NCI-H128 (cell line): Measurements from ENCODE around the gene CHKB.
"Not testable (repeated sequence)": the region's sequence is repeated elsewhere in the genome, so short reads cannot be mapped to it uniquely, and the experiment has no call there.

ENCODE experiments used
- DNase-seq: peaks from one replicate; lab custom pipeline; 2025; ENCODE audit not compliant: unreplicated experiment; lab: John Stamatoyannopoulos, UW

Gene CHKB

GRCh38 chr22:50550395-50550794 lies 32.3 kb downstream of the CHKB start:
- no peak for DNase-seq

GRCh38 chr22:50548921-50549790 lies 33.5 kb downstream of the CHKB start:
- no peak for DNase-seq

- no peak for DNase-seq
These were observed 34.4 kb downstream of the CHKB start for GRCh38 chr22:50548040-50548920.

GRCh38 chr22:50547263-50547985 lies 35.2 kb downstream of the CHKB start:
- DNase-seq: no peak

- no peak for DNase-seq
These were observed 36.1 kb downstream of the CHKB start for GRCh38 chr22:50546326-50547262.

- DNase-seq: no peak
These were observed 36.9 kb downstream of the CHKB start, which contains the start of gene KLHDC7B for GRCh38 chr22:50545522-50546325. KLHDC7B (plus strand) TSS chr22:50545899; CDS start chr22:50546244, 345 bp downstream.

GRCh38 chr22:50544746-50545253 lies 37.8 kb downstream of the CHKB start:
- no peak for DNase-seq

- DNase-seq: no peak
These were observed 38.4 kb downstream of the CHKB start for GRCh38 chr22:50544078-50544745.

- DNase-seq: no peak
These were observed 40.2 kb downstream of the CHKB start for GRCh38 chr22:50542416-50542927.

- DNase-seq: not testable (repeated sequence)
These were observed 41.0 kb downstream of the CHKB start for GRCh38 chr22:50541667-50542026.

GRCh38 chr22:50540381-50540780 lies 42.3 kb downstream of the CHKB start:
- no peak for DNase-seq

GRCh38 chr22:50537765-50538164 lies 44.9 kb downstream of the CHKB start:
- DNase-seq: no peak

- DNase-seq: no peak
These were observed 46.4 kb downstream of the CHKB start for GRCh38 chr22:50536226-50536625.

GRCh38 chr22:50535113-50535512 lies 47.5 kb downstream of the CHKB start:
- DNase-seq: no peak

- DNase-seq: not testable (repeated sequence)
These were observed 48.6 kb downstream of the CHKB start for GRCh38 chr22:50533856-50534711.

- no peak for DNase-seq
These were observed 49.5 kb downstream of the CHKB start for GRCh38 chr22:50532824-50533796.
